Measurements from ENCODE around the gene CCDC40.
"Not testable (repeated sequence)": the region's sequence is repeated elsewhere in the genome, so short reads cannot be mapped to it uniquely, and the experiment has no call there.

Gene CCDC40

GRCh38 chr17:80023481-80024205, 12.8 kb upstream of the CCDC40 start:
- no peak for DNase-seq

- DNase-seq: no peak
Observed at GRCh38 chr17:80024206-80024972, 12.1 kb upstream of the CCDC40 start.

GRCh38 chr17:80025140-80025539, 11.3 kb upstream of the CCDC40 start:
- DNase-seq: no peak

- DNase-seq: no peak
Observed at GRCh38 chr17:80025796-80026195, 10.6 kb upstream of the CCDC40 start.

DNA sequence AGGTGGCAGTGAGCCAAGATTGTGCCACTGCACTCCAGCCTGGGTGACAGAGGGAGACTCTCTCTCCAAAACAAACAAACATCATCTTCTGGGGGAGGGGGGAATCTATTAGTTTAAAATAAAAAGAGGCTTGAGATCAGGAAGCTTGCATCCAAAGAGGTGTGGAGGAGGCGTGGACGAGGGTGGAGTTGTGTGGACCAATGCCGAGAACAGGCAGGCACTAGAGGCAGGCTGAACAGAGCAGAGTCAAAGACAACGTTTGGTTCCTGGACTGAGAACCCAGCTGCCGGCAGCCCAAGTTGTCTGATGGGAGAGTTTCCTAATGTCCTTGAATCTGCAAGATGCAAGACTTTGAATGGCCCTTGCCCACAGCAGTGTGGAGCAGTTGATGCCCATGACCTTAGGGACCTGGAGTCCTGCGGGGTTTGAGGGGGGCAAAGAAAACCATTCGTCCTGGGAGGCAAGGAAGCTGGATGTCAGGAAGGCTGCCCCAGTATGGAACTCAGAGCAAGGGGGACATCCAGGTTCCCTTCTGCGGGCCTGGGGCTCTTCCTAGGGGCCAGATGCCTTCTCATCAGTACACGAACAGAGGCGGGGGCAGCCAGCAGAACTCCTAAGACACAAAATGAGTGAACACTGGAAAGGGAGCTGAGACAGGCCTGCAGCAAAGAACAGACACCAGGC, 9.9 kb upstream of the CCDC40 start:
- no peak for DNase-seq

GRCh38 chr17:80027043-80027435, 9.4 kb upstream of the CCDC40 start:
- no peak for DNase-seq

GRCh38 chr17:80028030-80028429, 8.4 kb upstream of the CCDC40 start:
- no peak for DNase-seq

DNA sequence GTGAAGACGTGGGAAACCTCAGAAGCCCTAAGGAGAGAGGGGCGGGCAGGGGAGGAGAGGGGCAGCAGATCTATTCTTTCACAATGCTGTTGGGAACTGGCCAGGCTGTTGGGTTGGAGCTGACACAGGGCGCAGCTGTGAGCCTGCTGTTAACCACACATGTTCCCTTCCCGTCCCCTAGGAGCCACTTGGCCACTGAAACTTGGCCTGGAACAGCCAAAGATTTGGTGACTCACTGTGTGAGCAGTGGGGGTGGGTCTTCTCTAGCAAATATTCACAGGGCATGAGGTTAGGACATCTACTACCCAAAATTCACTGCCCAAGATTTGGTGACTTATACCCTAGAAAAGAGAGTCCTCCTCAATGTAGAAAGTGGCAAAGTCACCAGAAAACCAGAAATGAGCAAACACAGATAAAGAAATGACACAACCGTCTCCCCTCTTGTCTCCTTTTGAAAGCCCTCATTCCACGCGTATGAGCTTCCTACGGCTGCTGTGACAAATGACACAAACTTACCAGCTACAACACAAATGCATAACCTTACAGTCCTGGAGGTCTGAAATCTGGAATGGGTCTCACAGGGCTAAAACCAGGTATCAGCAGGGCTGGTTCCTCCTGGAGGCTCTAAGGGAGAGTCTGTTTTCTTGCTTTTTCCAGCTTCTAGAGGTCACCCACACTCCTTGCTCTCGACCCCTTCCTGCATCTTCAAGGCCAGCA, 7.0 kb upstream of the CCDC40 start:
- peak; percentile 36 to 44 for DNase-seq

- DNase-seq: no peak
Observed at GRCh38 chr17:80030730-80031410, 5.6 kb upstream of the CCDC40 start.

- DNase-seq: no peak
Observed at GRCh38 chr17:80031691-80032430, 4.6 kb upstream of the CCDC40 start.

DNA sequence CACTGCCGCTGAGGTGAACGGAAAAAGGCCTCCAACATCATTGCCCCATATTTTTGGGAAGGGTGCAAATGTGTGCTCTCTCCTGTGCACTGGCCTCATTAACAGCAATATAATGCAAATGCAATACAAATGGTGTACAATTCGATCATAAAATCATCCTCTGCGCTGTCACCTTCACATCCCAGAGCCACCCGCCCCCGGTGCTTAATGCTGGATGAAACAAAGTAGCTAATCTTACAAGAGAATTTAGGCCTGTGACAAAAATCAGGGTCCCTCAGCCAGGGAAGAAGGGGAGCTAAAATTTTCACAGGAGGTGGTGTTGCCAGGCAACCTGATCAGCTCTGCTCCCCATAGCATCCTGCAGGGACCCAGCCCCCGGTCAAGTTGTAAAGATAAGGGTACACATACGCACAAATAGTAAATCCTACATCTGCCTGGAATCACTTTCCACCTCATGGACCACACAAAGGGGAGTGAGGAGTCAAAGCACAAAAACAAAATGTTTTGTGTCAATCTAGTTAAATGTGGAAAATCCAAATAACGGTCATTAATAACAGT, 3.7 kb upstream of the CCDC40 start:
- DNase-seq: no peak

DNA sequence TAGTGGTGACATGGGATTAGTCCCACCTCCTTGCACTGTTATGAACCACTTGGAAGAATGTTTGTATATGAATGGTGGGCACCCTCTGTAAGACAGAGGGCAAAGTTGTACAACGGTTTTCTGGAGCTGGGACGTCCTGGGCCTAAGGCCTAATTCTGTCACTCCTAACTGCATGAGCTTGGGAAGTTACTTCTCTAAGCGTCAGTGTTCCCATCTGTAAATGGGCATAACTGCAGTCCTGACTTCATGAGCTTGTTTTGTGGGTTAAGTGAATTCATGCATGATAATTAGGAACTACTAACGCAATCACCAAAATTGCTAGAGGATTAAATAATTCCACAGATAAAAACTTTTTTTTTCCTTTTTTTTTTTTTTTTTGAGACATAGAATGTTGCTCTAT, 2.6 kb upstream of the CCDC40 start:
- DNase-seq: no peak

GRCh38 chr17:80034791-80035686, 1.4 kb upstream of the CCDC40 start:
- peak; percentile 39 to 44 for DNase-seq

DNA sequence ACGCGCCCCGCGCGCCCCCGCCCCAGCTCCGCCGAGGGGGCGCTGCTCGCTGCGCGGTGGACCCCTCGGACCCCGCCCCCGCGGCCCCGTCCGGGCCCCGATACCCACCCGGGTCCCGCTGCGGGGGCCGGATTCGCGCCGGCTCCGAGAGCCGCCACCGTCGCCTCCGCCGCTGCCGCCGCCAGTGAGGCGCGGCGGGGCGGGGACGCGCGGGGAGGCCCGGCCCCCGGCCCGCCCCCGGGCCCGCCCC, 830 bp upstream of the CCDC40 start, which contains the start of gene TBC1D16:
Gene TBC1D16 (minus strand): TSS at position 186 of the 250 bp plus-strand sequence. CDS start 22,325 bp downstream, outside the sequence.
- DNase-seq: no peak

- DNase-seq: no peak
Observed at GRCh38 chr17:80036715-80037477, 454 bp downstream of the CCDC40 start.

DNA sequence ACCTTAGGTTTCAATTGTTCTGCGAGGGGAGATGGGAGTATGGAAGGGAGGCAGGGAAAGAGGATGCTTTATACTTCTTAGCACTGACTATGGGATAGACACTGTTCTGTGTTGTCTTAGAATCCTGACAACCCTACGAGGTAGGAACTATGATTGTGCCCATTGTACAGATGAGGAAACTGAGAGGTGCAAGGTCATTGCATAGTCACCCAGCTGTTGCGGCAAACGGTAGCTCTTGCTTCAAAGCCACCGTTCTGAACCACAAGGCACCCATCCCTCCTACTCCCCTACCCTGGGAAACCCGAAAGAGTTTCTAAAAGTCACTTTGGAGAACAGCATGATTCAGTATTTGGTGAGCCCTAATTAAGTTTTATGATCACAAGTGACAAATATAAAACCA, 7.5 kb downstream of the CCDC40 start:
- no peak for DNase-seq

GRCh38 chr17:80045703-80046102, 9.3 kb downstream of the CCDC40 start:
- DNase-seq: no peak

GRCh38 chr17:80046709-80047108, 10.3 kb downstream of the CCDC40 start:
- not testable (repeated sequence) for DNase-seq

DNA sequence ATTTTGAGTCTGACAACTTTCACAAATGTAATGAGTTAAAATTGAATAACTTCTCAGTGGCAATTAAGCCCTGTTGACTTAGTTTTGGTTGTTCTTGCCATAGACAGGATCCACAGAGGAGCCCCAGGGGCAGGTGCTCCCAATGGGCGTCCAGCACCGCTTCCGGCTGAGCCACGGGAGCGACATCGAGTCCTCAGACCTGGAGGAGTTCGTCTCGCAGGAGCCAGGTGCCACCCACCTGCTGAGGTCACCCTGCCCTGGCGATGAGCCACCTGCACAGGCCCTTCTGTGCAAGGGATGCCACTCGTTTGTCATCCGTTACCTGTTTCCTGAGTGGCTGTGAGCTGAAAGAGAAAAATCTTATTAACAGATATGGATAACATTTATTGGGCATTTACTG, 10.7 kb downstream of the CCDC40 start:
- no peak for DNase-seq

GRCh38 chr17:80049986-80050385, 13.5 kb downstream of the CCDC40 start:
- no peak for DNase-seq

Measured in Kasumi-1 (cell line).